HG03354 (cell line): ENCODE data around the gene NAA10.

ENCODE experiments used
- ATAC-seq: cut with Tn5 transposase; IDR thresholded peaks from one replicate; pipeline ENCODE4 v1.9.1; 2021; ENCODE audit warnings: mild to moderate bottlenecking; ENCODE audit not compliant: unreplicated experiment, poor library complexity, severe bottlenecking

NAA10 gene

GRCh38 chrX:153889123-153889522 lies 45.7 kb downstream of the NAA10 start:
- no peak for ATAC-seq

- ATAC-seq, result no peak
Measured at GRCh38 chrX:153888344-153888743, 46.5 kb downstream of the NAA10 start.

- ATAC-seq, result no peak
Measured at GRCh38 chrX:153887385-153887784, 47.5 kb downstream of the NAA10 start.

- ATAC-seq, result no peak
Measured at GRCh38 chrX:153886915-153887314, 47.9 kb downstream of the NAA10 start.

- no peak for ATAC-seq
Measured at GRCh38 chrX:153885968-153886903, 48.6 kb downstream of the NAA10 start, which contains the start of gene L1CAM. L1CAM (minus strand) TSS chrX:153886173; CDS start chrX:153875836, 10,337 bp downstream.

GRCh38 chrX:153885208-153885787 lies 49.5 kb downstream of the NAA10 start:
- no peak for ATAC-seq

- no peak for ATAC-seq
Measured at GRCh38 chrX:153884590-153884989, 50.2 kb downstream of the NAA10 start.

DNA sequence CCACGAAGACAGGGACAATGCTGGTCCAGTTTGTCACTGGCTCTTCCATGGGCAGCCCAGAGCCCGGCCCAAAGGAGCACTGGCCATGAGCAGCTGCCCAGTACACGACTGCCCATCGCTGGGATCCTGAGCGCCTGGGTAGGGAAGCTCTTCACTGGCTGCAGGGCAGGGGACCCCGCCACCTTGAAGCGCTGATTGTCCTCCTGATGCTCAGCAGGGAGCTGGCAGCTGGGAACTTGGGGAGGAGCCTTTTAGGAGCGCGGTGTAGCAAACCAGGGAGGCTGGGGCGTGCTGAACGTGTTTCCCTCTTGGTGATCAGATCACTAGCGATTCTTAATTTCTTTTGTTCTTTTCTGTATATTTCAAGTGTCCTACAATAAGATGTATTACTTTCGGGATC lies 50.7 kb downstream of the NAA10 start:
- no peak for ATAC-seq

GRCh38 chrX:153883163-153883843 lies 51.5 kb downstream of the NAA10 start:
- ATAC-seq, result no peak

- ATAC-seq, result no peak
Measured at GRCh38 chrX:153882557-153882956, 52.3 kb downstream of the NAA10 start.

DNA sequence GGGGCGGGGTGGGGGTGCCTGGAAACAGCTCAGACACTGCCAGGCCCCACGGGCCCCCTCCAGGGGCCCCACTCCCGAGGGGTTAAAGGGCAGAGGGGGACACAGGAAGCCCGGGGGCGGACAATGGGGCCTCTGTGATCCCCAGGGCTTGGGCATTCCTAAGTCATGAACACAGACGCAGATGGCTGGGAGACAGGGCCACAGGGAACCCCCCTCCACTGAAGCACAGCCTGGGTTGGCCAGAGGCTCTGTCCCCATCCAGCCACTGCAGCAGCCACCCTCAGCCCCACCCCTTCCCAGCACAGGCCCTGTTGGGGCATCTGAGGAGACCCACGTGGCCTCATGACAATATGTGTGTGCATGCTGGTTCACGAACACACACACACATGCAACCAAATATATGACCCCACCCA lies 52.7 kb downstream of the NAA10 start:
- no peak for ATAC-seq

DNA sequence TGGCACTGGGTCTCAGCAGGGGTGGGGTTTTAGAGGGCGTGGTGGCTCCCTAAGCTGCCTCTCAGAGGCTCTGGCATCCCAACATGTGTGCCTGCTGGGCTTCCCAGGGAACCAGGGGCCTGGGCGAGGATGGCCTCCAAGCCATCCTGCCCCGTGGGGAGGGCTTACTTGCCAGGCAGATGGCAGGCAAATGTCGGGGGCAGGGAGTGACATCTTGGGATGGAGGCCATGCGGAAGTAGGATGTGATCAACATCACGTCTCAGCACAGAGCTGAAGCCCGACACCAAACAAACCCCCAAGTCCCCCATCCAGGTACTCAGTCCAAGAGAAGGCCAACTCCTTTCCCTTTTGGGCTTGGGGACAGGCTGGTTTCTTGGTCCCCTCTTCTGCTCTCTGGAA lies 53.6 kb downstream of the NAA10 start:
- ATAC-seq, result no peak

DNA sequence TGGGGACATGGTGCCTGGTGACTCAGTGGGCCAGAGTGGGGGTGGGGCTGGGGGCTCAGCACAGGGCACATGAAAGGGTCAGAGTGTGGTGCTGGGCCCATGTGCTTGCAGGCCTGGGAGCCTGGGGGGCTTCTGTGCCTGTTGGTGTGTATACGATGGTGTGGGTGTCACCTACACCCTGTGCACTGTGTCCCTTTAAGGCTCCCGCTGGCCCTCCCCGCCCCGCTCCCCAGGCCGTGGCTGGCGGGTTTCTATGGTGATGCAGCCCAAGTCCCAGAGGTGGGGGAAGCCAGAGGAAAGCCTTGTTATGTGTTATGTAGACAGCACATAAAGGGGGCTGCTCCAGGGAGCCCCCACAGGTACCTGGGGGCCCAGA lies 54.4 kb downstream of the NAA10 start:
- ATAC-seq, result no peak

GRCh38 chrX:153879741-153880439 lies 54.9 kb downstream of the NAA10 start:
- no peak for ATAC-seq
